ENCODE data around the gene POLR1F.

GRCh38 chr7:19690736-19691135, 18.1 kb downstream of the POLR1F start:
- TF ChIP-seq CBX5 (IDR thresholded peaks at IDR 0.05; ENCODE audit: borderline replicate concordance, low read depth) (no peak), EZH2 (IDR thresholded peaks at IDR 0.05; ENCODE audit: borderline replicate concordance, low read depth, low read length) (no peak), E2F1 (CRISPR knock-in tag; IDR thresholded peaks at IDR 0.05) (no peak), NFXL1 (CRISPR knock-in tag; IDR thresholded peaks at IDR 0.05) (no peak), CHD1 (IDR thresholded peaks at IDR 0.05; ENCODE audit: low read length) (no peak), ZNF263 (CRISPR knock-in tag; IDR thresholded peaks at IDR 0.05; ENCODE audit: borderline replicate concordance) (no peak), NFYB (IDR thresholded peaks at IDR 0.05; ENCODE audit: extremely low read depth, insufficient read length) (no peak), SLC30A9 (CRISPR knock-in tag; IDR thresholded peaks at IDR 0.05) (no peak), HDAC2 (IDR thresholded peaks at IDR 0.05) (no peak), ZBTB11 (CRISPR knock-in tag; IDR thresholded peaks at IDR 0.05) (no peak), ZNF639 (CRISPR knock-in tag; conservative IDR thresholded peaks at IDR 0.05 in 1 of 2, IDR thresholded peaks at IDR 0.05 in 1 of 2) (no peak)

All from K562 (cell line).